ENCODE measurements around the gene IMMP2L.

The IMMP2L gene

GRCh38 chr7:110871856-110872255 is 690.4 kb downstream of the IMMP2L start:
- H3K4me3 ChIP-seq (ENCODE audit: low read length) = no peak overlapping the region
- TF ChIP-seq CTCF (IDR thresholded peaks at IDR 0.05; ENCODE audit: insufficient read depth, low read depth, low read length, missing control alignments) = no peak
- no peak for DNase-seq (ENCODE audit: low read depth)

- H3K4me3 ChIP-seq (ENCODE audit: low read length) = no peak overlapping the region
- no peak for TF ChIP-seq CTCF (IDR thresholded peaks at IDR 0.05; ENCODE audit: insufficient read depth, low read depth, low read length, missing control alignments)
- DNase-seq (ENCODE audit: low read depth) = no peak
Observed at GRCh38 chr7:110870926-110871325, 691.4 kb downstream of the IMMP2L start.

- TF ChIP-seq CTCF (IDR thresholded peaks at IDR 0.05; ENCODE audit: insufficient read depth, low read depth, low read length, missing control alignments) = no peak
- DNase-seq (ENCODE audit: low read depth) = no peak
- H3K4me3 ChIP-seq (ENCODE audit: low read length) = no peak overlapping the region
Observed at GRCh38 chr7:110868458-110868857, 693.8 kb downstream of the IMMP2L start.

- no peak overlapping the region for H3K4me3 ChIP-seq (ENCODE audit: low read length)
- DNase-seq (ENCODE audit: low read depth) = no peak
- no peak for TF ChIP-seq CTCF (IDR thresholded peaks at IDR 0.05; ENCODE audit: insufficient read depth, low read depth, low read length, missing control alignments)
Observed at GRCh38 chr7:110867771-110868170, 694.5 kb downstream of the IMMP2L start.

- no peak for TF ChIP-seq CTCF (IDR thresholded peaks at IDR 0.05; ENCODE audit: insufficient read depth, low read depth, low read length, missing control alignments)
- H3K4me3 ChIP-seq (ENCODE audit: low read length) = no peak overlapping the region
- no peak for DNase-seq (ENCODE audit: low read depth)
Observed at GRCh38 chr7:110863258-110863657, 699.0 kb downstream of the IMMP2L start.

- peak; percentile 4 for DNase-seq (ENCODE audit: low read depth)
- TF ChIP-seq CTCF (IDR thresholded peaks at IDR 0.05; ENCODE audit: insufficient read depth, low read depth, low read length, missing control alignments) = no peak
- H3K4me3 ChIP-seq (ENCODE audit: low read length) = no peak overlapping the region
Observed at GRCh38 chr7:110861163-110861562, 701.1 kb downstream of the IMMP2L start.

GRCh38 chr7:110857106-110857505 is 705.2 kb downstream of the IMMP2L start:
- no peak for DNase-seq (ENCODE audit: low read depth)
- no peak for TF ChIP-seq CTCF (IDR thresholded peaks at IDR 0.05; ENCODE audit: insufficient read depth, low read depth, low read length, missing control alignments)
- no peak overlapping the region for H3K4me3 ChIP-seq (ENCODE audit: low read length)
